Medulla oblongata (tissue), 1 donor: ENCODE measurements around the gene MON2.
"Not testable (repeated sequence)": the region's sequence is repeated elsewhere in the genome, so short reads cannot be mapped to it uniquely, and the experiment has no call there.

ENCODE experiments used
- DNase-seq: peaks from one replicate; pipeline ENCODE4 v3.0.0-alpha.2; 2015; ENCODE audit errors: extremely low spot score

Gene MON2

GRCh38 chr12:62543741-62544140, 77.1 kb downstream of the MON2 start:
- DNase-seq = no peak

- DNase-seq = no peak
Measured at GRCh38 chr12:62552906-62553556, 86.4 kb downstream of the MON2 start.

- DNase-seq = not testable (repeated sequence)
Measured at GRCh38 chr12:62559366-62559765, 92.7 kb downstream of the MON2 start.

- DNase-seq = peak; percentile 29
Measured at GRCh38 chr12:62562846-62563245, 96.2 kb downstream of the MON2 start.

- DNase-seq = no peak
Measured at GRCh38 chr12:62575036-62575435, 108.4 kb downstream of the MON2 start.

GRCh38 chr12:62576503-62576902, 109.9 kb downstream of the MON2 start:
- DNase-seq = no peak

- DNase-seq = no peak
Measured at GRCh38 chr12:62578726-62579125, 112.1 kb downstream of the MON2 start.

GRCh38 chr12:62581288-62582064, 114.8 kb downstream of the MON2 start:
- peak; percentile 76 for DNase-seq

- no peak for DNase-seq
Measured at GRCh38 chr12:62582065-62582366, 115.4 kb downstream of the MON2 start.

- no peak for DNase-seq
Measured at GRCh38 chr12:62584619-62585018, 118.0 kb downstream of the MON2 start.

- DNase-seq = no peak
Measured at GRCh38 chr12:62586850-62587249, 120.2 kb downstream of the MON2 start.

GRCh38 chr12:62588916-62589315, 122.3 kb downstream of the MON2 start:
- no peak for DNase-seq

GRCh38 chr12:62597253-62597652, 130.6 kb downstream of the MON2 start:
- no peak for DNase-seq

GRCh38 chr12:62598846-62599245, 132.2 kb downstream of the MON2 start:
- no peak for DNase-seq

GRCh38 chr12:62599854-62600437, 133.3 kb downstream of the MON2 start:
- DNase-seq = no peak

- no peak for DNase-seq
Measured at GRCh38 chr12:62601765-62602164, 135.1 kb downstream of the MON2 start.

- DNase-seq = peak; percentile 89
Measured at GRCh38 chr12:62602255-62603060, 135.8 kb downstream of the MON2 start.

GRCh38 chr12:62603061-62603810, 136.6 kb downstream of the MON2 start:
- DNase-seq = peak; percentile 92

GRCh38 chr12:62603811-62604098, 137.1 kb downstream of the MON2 start:
- DNase-seq = no peak

GRCh38 chr12:62604373-62604772, 137.7 kb downstream of the MON2 start:
- peak; percentile 21 for DNase-seq

- no peak for DNase-seq
Measured at GRCh38 chr12:62604871-62605270, 138.2 kb downstream of the MON2 start.

- no peak for DNase-seq
Measured at GRCh38 chr12:62605981-62606380, 139.4 kb downstream of the MON2 start.
